NCI-H2081 (cell line): ENCODE measurements around the gene CSF3.

Experiments
- DNase-seq, 2 experiments: peaks; one replicate each; lab custom pipeline; 2025; lab: John Stamatoyannopoulos, UW

CSF3 gene, protein sequence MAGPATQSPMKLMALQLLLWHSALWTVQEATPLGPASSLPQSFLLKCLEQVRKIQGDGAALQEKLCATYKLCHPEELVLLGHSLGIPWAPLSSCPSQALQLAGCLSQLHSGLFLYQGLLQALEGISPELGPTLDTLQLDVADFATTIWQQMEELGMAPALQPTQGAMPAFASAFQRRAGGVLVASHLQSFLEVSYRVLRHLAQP

GRCh38 chr17:40015005-40015997 lies at the start of gene CSF3:
Gene CSF3, plus strand, starts transcription at chr17:40015440. Its CDS starts 35 bp downstream, at chr17:40015475.
- peak in 1 of 2 experiments; percentile 16 for DNase-seq

DNA sequence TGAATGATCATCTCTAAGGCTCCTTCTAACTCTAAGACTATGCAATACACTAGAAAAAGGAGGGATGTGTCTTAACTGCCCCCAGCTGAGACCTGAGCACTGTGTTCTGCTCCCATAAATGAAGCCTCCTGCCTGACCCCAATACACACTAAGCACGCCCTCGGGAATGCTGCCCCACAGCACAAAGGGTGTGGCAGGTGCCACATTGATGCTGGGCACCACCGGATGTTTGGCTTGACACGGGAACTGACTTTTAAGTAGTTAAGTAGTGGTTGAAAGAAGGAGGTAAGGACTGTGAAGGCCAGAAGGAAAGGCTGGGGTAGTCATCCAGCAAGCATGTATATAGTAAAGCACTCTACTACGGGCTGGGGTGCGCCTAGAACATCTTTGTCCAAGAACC lies 48.5 kb upstream of the CSF3 start:
- DNase-seq = no peak

GRCh38 chr17:39968761-39969160 lies 46.5 kb upstream of the CSF3 start:
- no peak for DNase-seq

- no peak for DNase-seq
Observed at GRCh38 chr17:39969375-39969774, 45.9 kb upstream of the CSF3 start.

GRCh38 chr17:39970157-39970692 lies 45.0 kb upstream of the CSF3 start:
- no peak for DNase-seq

DNA sequence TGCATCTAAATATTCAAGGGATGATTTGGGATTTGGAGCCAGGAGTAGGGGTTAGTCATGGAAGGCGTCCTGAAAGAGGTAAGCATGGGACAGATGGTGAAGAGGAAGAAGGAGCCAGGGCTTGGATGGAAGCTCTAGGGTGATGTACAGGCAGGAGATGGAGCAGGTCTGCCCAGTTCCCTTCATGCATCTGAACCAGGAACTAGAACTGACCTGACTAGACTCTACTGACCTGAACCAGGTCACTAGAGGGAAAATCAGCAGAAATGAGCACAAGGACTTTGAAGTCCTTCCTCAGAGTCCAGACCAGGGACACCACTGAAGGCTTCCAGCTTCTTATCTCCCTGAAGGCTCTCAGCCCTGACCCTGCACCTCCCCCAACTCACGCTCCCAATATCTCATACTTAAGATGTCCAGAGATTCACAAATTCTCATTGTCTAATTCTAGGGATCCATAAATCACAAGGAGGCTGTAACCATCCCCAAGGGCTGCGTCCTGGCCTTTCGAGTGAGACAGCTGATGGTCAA lies 44.1 kb upstream of the CSF3 start:
- no peak for DNase-seq

GRCh38 chr17:39972271-39972670 lies 43.0 kb upstream of the CSF3 start:
- DNase-seq = no peak

GRCh38 chr17:39973496-39973895 lies 41.7 kb upstream of the CSF3 start:
- no peak for DNase-seq

- no peak for DNase-seq
Observed at GRCh38 chr17:39974433-39974832, 40.8 kb upstream of the CSF3 start.

- DNase-seq = no peak
Observed at GRCh38 chr17:39975801-39976200, 39.4 kb upstream of the CSF3 start.

DNA sequence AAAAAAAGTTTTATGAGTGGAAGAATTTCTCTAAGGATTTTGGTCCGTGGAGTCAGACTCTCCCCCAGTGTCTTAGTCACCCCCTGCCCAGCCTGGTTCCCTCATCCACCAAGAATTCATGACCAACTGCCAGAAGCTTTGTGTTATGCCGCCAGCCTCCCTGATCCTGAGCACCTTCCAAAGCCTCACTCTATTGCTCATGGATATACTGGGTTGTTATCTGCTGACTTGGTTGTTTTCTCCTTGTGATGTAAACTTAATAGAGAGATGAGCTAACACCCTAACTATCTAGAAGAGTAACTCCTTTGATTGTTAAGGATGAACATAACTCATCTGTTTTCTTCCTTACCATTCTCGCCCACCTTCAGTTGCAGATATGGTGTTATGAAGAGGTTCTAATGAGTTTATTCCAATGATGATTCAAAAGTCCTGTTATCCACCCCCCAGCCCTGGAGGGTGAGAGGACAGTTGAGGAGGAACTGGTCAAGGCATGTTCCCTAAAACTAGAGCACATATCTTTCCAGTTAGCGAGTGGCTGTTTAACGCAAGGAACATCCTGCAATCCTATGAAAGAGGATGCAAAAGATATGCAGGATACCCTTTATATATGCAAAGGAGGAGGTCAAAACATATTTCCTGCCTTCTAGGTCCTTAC lies 36.1 kb upstream of the CSF3 start:
- DNase-seq = no peak

GRCh38 chr17:39979893-39980350 lies 35.3 kb upstream of the CSF3 start:
- peak in 1 of 2 experiments; percentile 41 for DNase-seq

GRCh38 chr17:39980351-39981206 lies 34.7 kb upstream of the CSF3 start, which contains the start of gene PSMD3:
Gene PSMD3, plus strand, starts transcription at chr17:39980807. Its CDS starts 164 bp downstream, at chr17:39980971.
- DNase-seq = peak; percentile 99 to 100

DNA sequence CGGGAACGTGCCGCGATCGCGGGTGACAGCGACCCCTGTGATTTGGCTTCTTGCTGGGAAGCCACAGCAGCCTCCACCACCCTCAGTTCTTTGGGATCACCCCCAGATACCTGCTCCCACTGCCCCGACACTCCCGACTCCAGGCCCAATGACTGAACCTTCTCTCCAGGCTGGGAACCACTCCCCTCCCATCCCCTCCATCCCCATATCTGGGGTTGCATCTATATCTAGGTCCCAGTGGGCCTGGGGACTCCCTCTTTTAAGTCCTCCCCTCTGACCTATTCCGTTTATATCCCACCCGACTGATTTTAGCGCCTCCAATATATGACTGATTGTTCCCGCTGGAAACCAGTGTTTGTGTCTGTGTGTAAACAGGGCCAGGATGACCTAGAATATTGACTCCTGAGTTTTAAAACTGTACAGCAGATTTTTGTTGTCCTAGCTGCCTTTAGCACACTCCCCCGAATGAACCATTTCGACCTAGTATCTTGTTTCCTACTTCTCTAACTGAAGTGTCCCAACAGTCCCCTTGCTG lies 34.0 kb upstream of the CSF3 start:
- no peak for DNase-seq

DNA sequence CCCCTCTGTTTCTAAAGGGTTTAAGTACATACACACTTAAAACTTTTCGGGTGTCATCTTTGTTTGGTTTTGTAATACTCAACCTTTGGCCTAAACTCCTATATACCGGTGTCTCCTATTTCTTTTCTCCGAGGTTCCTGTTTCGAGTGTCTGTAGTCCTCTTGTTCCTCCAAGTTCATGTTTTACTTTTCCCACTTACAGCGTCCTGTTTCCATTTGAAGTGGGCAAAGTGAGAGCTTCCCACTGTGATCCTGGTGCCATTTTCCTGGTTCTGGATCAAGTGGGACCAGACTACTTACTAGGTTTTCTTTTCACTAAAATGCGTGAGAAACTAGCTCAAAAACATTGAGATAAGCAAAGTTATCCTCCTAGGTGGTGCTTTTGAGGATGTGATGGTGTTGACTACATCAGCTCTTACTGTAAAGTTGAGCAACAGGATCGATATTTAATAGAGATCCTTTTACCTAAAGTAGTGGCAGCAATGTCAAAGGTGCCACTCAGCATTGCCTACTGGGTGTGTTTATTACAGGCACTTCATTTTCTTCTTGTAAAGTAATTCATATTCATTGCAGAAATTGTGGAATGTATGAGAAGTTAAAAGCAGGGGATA lies 33.4 kb upstream of the CSF3 start:
- no peak for DNase-seq

DNA sequence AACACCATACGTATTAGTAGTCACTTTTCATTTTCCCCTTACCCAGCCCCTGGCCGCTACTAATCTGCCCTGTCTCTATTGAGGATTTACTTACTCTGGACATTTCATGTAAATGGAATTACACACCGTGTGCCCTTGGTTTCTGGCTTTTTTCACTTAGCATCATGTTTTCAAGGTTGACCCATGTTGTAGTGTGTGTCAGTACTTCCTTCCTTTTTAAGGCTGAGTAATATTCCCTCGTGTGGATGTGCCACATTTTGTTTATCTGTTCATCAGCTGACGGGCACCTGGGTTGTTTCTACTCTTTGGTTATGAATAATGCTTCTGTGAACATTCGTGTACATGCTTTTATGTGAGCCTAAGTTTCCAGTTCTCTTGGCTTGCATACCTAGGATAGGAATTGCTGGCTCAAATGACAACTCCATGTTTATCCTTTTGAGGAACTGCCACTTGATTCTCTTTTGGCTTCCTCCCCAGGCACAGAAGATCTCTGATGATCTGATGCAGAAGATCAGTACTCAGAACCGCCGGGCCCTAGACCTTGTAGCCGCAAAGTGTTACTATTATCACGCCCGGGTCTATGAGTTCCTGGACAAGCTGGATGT lies 26.9 kb upstream of the CSF3 start:
- DNase-seq = no peak

- no peak for DNase-seq
Observed at GRCh38 chr17:39994448-39994847, 20.8 kb upstream of the CSF3 start.

DNA sequence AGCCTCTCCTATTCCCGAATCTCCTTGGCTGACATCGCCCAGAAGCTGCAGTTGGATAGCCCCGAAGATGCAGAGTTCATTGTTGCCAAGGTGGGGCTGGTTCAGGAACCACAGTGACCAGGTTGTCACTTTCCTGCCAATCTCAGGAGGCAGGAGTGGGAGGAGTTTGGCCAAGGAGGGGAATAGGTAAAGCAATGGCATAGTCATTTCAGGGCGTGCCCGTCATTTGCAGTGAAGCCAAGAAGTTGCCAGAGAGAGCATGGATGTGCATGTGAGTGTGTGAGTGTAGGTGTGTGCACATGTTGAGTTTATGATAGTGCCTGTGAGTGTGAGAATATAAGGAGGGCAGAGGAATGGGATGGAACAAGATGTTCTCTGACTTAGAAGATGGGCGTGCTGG lies 19.8 kb upstream of the CSF3 start:
- no peak for DNase-seq

DNA sequence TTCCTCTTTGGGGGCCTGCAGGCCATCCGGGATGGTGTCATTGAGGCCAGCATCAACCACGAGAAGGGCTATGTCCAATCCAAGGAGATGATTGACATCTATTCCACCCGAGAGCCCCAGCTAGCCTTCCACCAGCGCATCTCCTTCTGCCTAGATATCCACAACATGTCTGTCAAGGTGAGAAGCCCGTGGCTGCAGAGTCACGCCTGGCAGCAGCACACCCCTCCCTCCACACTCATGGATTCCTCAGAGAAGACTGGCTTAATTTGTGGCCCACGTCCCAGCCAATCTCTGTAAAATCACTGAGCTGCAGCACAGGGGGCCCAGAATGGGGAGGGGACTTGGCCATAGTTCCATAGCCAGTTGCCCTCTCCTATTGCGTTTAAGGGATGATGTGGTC lies 19.1 kb upstream of the CSF3 start:
- DNase-seq = no peak

DNA sequence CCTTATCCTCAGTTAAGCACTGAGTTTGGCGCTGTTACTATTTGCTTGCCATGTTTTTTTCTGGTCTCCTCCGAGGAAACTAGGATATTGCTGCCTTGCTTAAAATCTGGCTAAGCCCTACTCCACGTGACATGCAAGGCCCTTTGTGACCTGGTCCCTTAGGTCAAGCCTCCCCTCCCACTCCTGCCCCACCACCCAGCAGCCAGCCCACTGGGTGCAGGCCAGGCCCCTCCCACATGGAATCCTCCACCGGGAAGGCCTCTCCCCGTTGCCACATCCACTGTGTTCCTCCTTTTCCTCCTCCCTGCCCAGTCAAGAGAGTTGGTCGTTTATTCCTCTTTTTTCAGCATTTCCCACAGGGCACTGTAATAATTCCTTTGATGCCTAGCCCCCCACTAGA lies 18.4 kb upstream of the CSF3 start:
- DNase-seq = no peak
